Measurements from ENCODE around the gene DNAH10. TPM values are rescaled to one million over a fixed set of nuclear protein-coding genes. Genes with fewer than 3 reads are reported as not detected.

The DNAH10 gene
- total RNA-seq, 1 donor from 2014 or later, result 0.51 TPM

GRCh38 chr12:123867141-123867540 is 105.0 kb downstream of the DNAH10 start:
- CTCF ChIA-PET, result no interaction called here
- no peak overlapping the region for H3K27ac Mint-ChIP-seq
- H3K27me3 Mint-ChIP-seq, result peaks cover 12% of the 10 kb centered on the region
- TF ChIP-seq CTCF (IDR thresholded peaks at IDR 0.05), result no peak
- no peaks in the 10 kb centered on the region for H3K9me3 Mint-ChIP-seq
- DNase-seq (no peak), ATAC-seq (ENCODE audit: low read depth) (no peak)
- H3K4me1 Mint-ChIP-seq, result no peaks in the 10 kb centered on the region
- no peaks in the 10 kb centered on the region for H3K36me3 Mint-ChIP-seq (ENCODE audit: low read depth)
- H3K4me3 Mint-ChIP-seq, result no peak overlapping the region
- POLR2A ChIA-PET, result no interaction called here
- intact Hi-C loops (cut with micrococcal nuclease), result no loop called here

- ChIA-PET POLR2A (no interaction called here), CTCF (no interaction called here)
- Mint-ChIP-seq H3K9me3 (no peaks in the 10 kb centered on the region), H3K27me3 (peaks cover 12% of the 10 kb centered on the region), H3K27ac (no peak overlapping the region), H3K36me3 (ENCODE audit: low read depth) (no peaks in the 10 kb centered on the region), H3K4me1 (no peaks in the 10 kb centered on the region), H3K4me3 (no peak overlapping the region)
- TF ChIP-seq CTCF (IDR thresholded peaks at IDR 0.05), result no peak
- intact Hi-C loops (cut with micrococcal nuclease), result no loop called here
- no peak for ATAC-seq (ENCODE audit: low read depth)
- no peak for DNase-seq
Measured at GRCh38 chr12:123868791-123869190, 106.7 kb downstream of the DNAH10 start.

- intact Hi-C loops (cut with micrococcal nuclease), result no loop called here
- no peaks in the 10 kb centered on the region for H3K36me3 Mint-ChIP-seq (ENCODE audit: low read depth)
- peaks cover 4% of the 10 kb centered on the region for H3K27me3 Mint-ChIP-seq
- no peak for DNase-seq
- ChIA-PET CTCF (no interaction called here), POLR2A (no interaction called here)
- H3K9me3 Mint-ChIP-seq, result no peaks in the 10 kb centered on the region
- H3K4me3 Mint-ChIP-seq, result no peak overlapping the region
- H3K4me1 Mint-ChIP-seq, result no peaks in the 10 kb centered on the region
- H3K27ac Mint-ChIP-seq, result no peak overlapping the region
- no peak for TF ChIP-seq CTCF (IDR thresholded peaks at IDR 0.05)
- ATAC-seq (ENCODE audit: low read depth), result no peak
Measured at GRCh38 chr12:123873793-123874192, 111.7 kb downstream of the DNAH10 start.

- Mint-ChIP-seq H3K9me3 (no peaks in the 10 kb centered on the region), H3K4me3 (no peak overlapping the region), H3K27ac (no peak overlapping the region), H3K36me3 (ENCODE audit: low read depth) (no peaks in the 10 kb centered on the region), H3K4me1 (no peaks in the 10 kb centered on the region), H3K27me3 (no peaks in the 10 kb centered on the region)
- DNase-seq (no peak), ATAC-seq (ENCODE audit: low read depth) (no peak)
- ChIA-PET CTCF (no interaction called here), POLR2A (no interaction called here)
- intact Hi-C loops (cut with micrococcal nuclease), result no loop called here
- no peak for TF ChIP-seq CTCF (IDR thresholded peaks at IDR 0.05)
Measured at GRCh38 chr12:123877968-123878367, 115.9 kb downstream of the DNAH10 start.

GRCh38 chr12:123879101-123879500 is 117.0 kb downstream of the DNAH10 start:
- intact Hi-C loops (cut with micrococcal nuclease), result no loop called here
- POLR2A ChIA-PET, result no interaction called here
- no peak for DNase-seq

More at GRCh38 chr12:123879101-123879500, 117.0 kb downstream of the DNAH10 start:
- Mint-ChIP-seq H3K27ac (no peak overlapping the region), H3K9me3 (peaks cover under 1% of the 10 kb centered on the region), H3K36me3 (ENCODE audit: low read depth) (no peaks in the 10 kb centered on the region), H3K27me3 (no peaks in the 10 kb centered on the region), H3K4me3 (no peak overlapping the region), H3K4me1 (no peaks in the 10 kb centered on the region)
- TF ChIP-seq CTCF (IDR thresholded peaks at IDR 0.05), result no peak
- CTCF ChIA-PET, result no interaction called here
- no peak for ATAC-seq (ENCODE audit: low read depth)
